Left lobe of liver (tissue), 2 donors: Measurements from ENCODE around the gene KCTD10. TPM values are rescaled to one million over a fixed set of nuclear protein-coding genes. Genes with fewer than 3 reads are reported as not detected.

Source experiments
- ATAC-seq: fragments of 200-7000 bp; cut with Tn5 transposase; one replicate; pipeline ENCODE4 v1.9.1; 2020; ENCODE audit warnings: mild to moderate bottlenecking, moderate library complexity
- DNase-seq: peaks from one replicate; pipeline ENCODE4 v3.0.0-alpha.2; 2020; ENCODE audit warnings: low spot score
- total RNA-seq: library from RNA; stranded (reverse); gene quantifications from one replicate; pipeline ENCODE4 v1.2.1, GENCODE V29; 2021
- donor health status: DM: no; HTN: no; CAD: no; lungs with moderate emphysema.
- donor health status: DM: no; HTN: yes; CAD: no.

Gene KCTD10
- total RNA-seq, 1 donor from 2014 or later: 7.0 TPM

- no peak for ATAC-seq
- no peak for DNase-seq
These were observed 17.9 kb upstream of the KCTD10 start for GRCh38 chr12:109495012-109495411.

DNA sequence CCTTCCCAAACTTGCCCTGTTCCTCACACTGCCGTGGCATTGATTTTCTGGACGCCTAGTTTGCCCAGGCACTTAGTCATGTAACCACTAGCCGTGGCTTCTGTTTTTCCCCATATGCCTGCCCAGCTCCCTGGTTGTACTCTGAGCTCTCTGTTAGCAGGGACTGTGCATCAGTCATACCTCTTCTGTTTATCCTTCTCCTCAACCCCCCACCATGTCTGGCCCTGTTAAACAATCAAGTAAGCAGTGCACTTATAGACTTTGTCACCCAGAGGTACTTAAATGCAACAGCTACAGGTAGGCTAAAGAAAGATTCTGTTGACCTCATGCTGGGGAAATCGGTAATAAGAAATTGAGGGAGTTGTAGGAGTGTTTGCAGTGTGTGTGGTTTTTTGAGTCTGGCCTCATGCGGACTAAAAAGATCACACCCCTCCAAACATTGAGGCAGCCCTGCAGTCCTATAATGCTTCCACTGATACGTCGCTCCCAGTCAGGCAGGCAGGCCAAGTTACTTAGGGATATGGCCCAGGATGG is 17.3 kb upstream of the KCTD10 start:
- ATAC-seq: no peak

GRCh38 chr12:109493938-109494337 is 16.8 kb upstream of the KCTD10 start:
- ATAC-seq: no peak
- no peak for DNase-seq

More for the DNA sequence above, 17.3 kb upstream of the KCTD10 start:
- no peak for DNase-seq

- no peak for ATAC-seq
- DNase-seq: no peak
These were observed 16.0 kb upstream of the KCTD10 start for GRCh38 chr12:109493090-109493489.

DNA sequence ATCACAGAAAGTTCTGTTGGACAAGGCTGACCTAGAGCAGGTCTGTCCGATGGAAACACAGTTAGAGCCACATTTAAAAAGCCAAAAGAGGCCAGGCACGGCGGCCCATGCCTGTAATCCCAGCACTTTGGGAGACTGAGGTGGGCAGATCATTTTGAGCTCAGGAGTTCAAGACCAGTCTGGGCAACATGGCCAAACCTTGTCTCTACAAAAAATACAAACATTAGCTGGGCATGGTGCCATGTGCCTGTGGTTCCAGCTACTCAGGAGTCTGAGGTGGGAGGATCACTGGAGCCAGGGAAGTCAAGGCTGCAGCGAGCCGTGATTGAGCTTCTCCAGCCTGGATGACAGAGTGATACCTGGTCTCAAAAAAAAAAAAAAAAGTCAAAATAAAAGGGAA is 15.3 kb upstream of the KCTD10 start:
- ATAC-seq (peak; percentile 45), DNase-seq (no peak)

GRCh38 chr12:109491671-109492070 is 14.6 kb upstream of the KCTD10 start:
- ATAC-seq: no peak
- DNase-seq: no peak

DNA sequence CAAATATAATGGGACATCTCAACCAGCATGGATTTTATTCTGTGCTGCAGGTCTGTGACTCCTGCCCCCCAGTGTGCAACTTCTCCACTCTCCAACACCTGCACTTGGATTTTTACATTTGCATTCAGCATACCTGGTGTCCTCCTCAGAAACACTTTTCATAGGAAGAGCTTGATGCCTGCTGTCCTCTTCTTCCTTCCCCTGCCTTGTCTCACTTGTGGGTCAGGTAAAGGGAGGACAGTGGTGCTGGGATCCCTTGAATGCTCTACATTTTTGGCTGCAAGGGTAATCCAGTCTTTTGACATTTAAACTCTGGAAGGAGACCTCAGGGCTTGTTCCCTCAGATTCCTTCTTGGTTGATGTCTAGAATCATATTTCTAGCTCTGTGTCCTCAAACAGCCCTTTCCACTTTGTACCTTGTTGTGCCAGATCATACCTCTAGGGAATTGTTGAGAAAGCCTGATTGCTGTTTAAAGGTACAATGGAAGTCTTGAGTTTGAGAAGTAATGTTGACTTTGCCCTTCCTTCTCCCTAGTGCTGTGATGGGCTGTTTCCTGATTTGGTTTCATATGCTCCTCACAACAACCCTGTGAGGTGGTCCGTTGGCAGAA is 13.0 kb upstream of the KCTD10 start:
- DNase-seq (no peak), ATAC-seq (no peak)

DNA sequence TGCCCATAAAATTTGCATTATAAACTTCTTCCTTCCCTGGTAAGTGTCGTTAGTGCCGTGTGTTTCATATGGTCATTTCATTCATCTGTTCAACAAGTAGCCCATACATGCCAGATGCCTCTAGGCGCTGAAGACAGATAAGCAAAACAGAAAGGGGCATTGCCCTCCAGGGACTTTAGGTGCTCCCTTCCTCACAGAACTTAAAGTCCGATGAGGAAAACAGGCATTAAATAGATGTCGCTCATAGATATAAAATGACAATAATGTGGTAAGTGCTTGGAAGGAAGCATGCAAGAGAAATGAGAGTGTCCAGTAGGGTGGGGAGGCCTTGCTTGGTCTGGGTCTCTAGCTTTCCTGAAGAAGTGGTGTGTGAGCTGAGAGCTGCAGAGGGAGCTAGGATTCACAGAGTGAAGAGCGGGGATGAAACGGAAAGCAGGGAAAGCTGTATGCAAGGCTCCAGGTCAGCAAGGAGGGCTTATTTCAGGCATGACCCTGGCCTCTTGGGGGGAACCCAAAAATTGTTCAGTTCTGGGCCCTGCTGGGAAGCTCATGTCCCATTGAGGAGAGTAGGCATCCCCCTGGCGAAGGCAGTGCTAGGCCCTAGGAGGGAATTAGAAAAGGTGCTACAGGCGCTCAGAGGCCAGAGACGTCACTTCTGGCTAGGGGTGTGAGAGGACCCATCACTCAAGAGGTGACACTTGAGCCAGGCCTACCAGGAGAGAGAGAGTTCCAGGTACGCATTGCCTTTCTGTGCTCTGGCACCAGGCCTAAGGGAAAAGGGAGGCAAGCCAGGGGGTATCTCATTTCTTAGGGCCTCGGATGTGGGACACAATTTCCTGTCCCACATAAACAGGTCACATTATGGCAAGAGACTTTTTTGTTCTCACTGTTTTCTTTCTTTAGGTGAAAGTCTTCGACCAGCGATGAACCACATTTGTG is 12.2 kb upstream of the KCTD10 start:
- no peak for ATAC-seq

DNA sequence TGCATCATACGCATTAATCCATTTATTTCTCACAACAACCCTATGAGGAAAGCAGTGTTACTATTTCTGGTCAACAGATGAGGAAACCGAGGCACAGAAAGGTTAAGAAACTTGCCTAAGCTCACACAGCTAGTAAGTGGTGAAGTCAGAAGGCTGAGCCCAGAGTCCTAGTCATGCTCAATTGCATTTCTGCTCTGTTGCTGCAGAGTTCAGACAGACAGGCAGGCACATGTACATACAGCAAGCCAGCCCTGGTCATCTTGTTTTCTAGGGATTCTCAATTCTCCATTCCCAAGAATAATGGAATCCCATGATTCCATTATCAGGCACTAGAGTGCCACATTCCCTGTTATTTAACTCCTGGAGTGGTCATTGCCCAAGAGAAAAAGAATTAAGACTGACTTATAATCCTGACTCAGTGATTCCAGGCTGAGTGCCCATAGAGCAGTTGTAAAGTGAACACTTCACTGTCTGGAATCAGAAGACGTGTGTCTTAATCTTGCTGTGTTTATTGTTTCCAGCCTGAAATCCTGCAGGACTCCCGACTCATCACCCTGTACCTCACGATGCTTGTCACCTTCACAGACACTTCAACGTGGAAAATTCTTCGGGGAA is 11.1 kb upstream of the KCTD10 start:
- no peak for DNase-seq

More for the DNA sequence above, 12.2 kb upstream of the KCTD10 start:
- DNase-seq: no peak

DNA sequence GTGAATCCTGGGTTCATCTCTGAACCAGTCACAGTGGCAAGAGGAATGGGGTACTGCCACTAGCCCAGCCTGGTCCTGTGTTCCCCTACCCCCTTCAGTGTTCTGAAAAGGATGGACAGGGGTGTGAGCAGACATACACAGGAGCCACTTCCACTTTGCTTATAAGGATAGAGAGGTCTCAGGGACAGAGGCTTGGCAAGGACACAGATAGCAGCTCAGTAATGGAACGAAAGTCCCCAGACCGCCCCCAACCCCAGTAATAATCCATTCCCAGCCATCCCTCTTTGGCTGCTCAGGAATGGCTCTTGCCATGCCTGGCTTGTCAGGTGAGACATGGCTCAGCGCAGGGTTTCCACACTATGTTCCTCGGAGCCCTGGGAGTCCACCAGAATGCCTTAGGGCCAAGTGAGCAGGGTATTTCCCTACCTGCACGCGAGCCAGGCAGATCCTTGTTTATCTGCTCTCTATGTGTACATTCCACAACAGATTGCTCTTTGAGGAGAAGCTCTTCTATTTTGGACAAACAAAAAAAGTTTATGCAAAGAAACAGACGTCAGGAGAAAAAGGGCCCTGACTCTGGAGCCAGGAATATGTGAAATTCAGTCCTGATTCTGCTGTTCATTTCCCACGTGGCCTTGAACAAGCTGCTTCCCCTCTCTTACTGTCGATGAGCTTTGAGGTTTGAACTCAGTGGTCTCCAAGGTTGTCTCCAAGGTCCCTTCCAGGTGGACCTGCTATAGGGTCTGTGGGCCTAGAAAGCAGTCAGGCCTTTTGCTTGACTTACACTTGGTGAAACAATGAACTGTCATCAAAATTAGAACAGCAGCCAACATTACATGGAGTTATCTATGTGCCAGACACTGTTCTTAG is 10.3 kb upstream of the KCTD10 start:
- no peak for ATAC-seq
- DNase-seq: no peak

More for the DNA sequence above, 11.1 kb upstream of the KCTD10 start:
- ATAC-seq: no peak

DNA sequence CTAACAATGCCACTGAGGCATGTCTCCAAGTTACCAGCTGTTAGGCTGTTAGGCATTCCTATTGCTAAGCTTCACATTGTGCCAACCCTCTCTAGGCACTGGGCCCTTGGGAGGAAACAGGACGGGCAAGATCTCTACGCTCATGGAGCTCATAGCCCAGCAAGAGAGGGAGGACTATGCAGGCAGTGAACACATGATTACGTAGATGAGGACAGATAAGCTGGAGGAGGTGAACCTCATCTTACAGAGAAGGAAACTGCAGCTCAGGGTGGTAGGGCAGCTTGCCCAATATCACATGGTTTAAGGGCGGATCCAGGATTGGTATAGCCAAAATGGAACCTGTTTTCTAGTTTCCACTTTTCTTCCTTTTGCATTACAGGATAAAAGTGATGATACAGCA is 8.1 kb upstream of the KCTD10 start:
- DNase-seq (no peak), ATAC-seq (no peak)

GRCh38 chr12:109483346-109483745 is 6.2 kb upstream of the KCTD10 start:
- DNase-seq (no peak), ATAC-seq (no peak)

GRCh38 chr12:109482894-109483293 is 5.8 kb upstream of the KCTD10 start:
- ATAC-seq: no peak
- no peak for DNase-seq

- no peak for DNase-seq
These were observed 5.4 kb upstream of the KCTD10 start for GRCh38 chr12:109482491-109482890.

DNA sequence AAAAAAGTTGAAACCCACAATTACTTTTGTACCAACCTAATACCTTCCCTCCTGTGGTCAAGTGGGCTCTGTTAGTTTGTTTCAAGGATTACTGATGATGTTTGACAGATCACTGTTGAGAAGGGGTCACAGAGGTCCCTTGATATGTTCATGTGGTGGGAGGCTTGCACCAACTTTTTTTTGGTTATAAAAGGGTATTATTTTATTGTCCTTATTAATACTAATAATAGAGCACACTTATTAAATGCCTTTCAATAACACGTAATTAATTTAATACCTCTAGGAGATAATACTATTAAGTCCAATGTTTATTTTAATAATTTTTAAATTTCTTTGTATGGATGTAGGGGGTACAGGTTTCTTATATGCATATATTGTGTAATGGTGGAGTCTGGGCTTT is 4.8 kb upstream of the KCTD10 start:
- DNase-seq (no peak), ATAC-seq (no peak)

More at GRCh38 chr12:109482491-109482890, 5.4 kb upstream of the KCTD10 start:
- ATAC-seq: no peak

DNA sequence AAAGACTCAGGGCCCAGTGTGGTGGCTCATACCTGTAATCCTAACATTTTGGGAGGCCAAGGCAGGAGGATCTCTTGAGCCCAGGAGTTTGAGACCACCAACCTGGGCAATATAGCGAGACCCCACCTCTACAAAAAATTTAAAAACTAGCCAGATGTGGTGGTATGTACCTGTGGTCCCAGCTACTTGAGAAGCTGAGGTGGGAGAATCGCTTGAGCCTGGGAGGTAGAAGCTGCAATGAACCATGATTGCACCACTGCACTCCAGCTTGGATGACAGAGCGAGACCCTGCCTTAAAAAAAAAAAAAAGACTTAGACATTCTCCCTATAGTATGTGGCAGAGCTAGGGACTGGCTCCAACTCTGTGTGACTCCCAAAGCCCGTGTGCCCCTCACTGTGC is 3.3 kb upstream of the KCTD10 start:
- ATAC-seq: no peak
- DNase-seq: no peak

- no peak for ATAC-seq
These were observed 2.7 kb upstream of the KCTD10 start for GRCh38 chr12:109479761-109480160.

GRCh38 chr12:109477963-109478315 is 839 bp upstream of the KCTD10 start:
- ATAC-seq (no peak), DNase-seq (no peak)

More at GRCh38 chr12:109479761-109480160, 2.7 kb upstream of the KCTD10 start:
- DNase-seq: no peak

DNA sequence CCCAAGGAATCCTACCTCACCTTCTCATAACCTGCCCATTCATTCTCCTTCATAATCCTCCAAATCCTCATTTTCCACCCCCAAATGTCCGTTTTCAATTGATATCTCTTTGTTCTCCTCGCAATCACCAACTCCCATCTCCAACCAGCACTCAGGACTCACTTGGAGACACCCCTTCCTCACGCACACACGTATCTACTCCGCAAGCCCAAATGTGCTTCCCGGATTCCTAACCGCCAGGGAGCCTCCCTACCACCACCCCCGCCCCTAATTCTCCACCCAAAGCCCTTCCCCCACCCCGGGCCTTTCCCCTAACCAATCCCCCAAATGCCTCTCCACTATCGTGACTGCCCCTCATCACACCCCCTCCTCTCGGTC is 304 bp downstream of the KCTD10 start:
- DNase-seq: no peak
- no peak for ATAC-seq

GRCh38 chr12:109475993-109476806 is 900 bp downstream of the KCTD10 start:
- DNase-seq (no peak), ATAC-seq (no peak)
